Adrenal gland (tissue), 12 donors: ENCODE data around the gene GCN1. TPM values are rescaled to one million over a fixed set of nuclear protein-coding genes. Genes with fewer than 3 reads are reported as not detected.

ENCODE experiments used
- DNase-seq, 7 donors: peaks; one replicate each; pipeline ENCODE4 v3.0.0-alpha.2; 2019 to 2020
- H3K27ac ChIP-seq, 5 donors: fragments of 200-600 bp; sonication (generic) in 4 of 5; 1 replicate in 3 of 5; 2 replicates in 2 of 5; pipeline versions ENCODE4 v1.5.1 to v1.8.0; 2016 to 2020; ENCODE audit warnings: mild to moderate bottlenecking in 1 of 5
- H3K27me3 ChIP-seq: fragments of 200-600 bp; 2 replicates; pipeline ENCODE4 v1.8.0; 2021
- H3K36me3 ChIP-seq, 2 donors: fragments of 200-600 bp; replicated peaks in 1 of 2; 1 replicate in 1 of 2; 2 replicates in 1 of 2; pipeline versions ENCODE4 v1.5.1 to v1.8.0; 2018 to 2022
- H3K4me1 ChIP-seq, 2 donors: fragments of 200-600 bp; replicated peaks in 1 of 2; 1 replicate in 1 of 2; 2 replicates in 1 of 2; pipeline versions ENCODE4 v1.5.1 to v1.8.0; 2018 to 2021
- H3K4me3 ChIP-seq, 4 donors: fragments of 200-600 bp; sonication (generic) in 3 of 4; one replicate each; pipeline ENCODE4 v1.5.1; 2016 to 2018
- H3K9me3 ChIP-seq, 3 donors: fragments of 200-600 bp; sonication (generic) in 1 of 3; replicated peaks in 1 of 3; 1 replicate in 2 of 3; 2 replicates in 1 of 3; pipeline versions ENCODE4 v1.5.1 to v1.8.0; 2016 to 2021
- POLR2A ChIP-seq, 2 donors: fragments of 450-650 bp; IDR thresholded peaks; one replicate each; pipeline ENCODE4 v1.6.1; 2017; ENCODE audit warnings: antibody characterized with exemption in 2 of 2, mild to moderate bottlenecking in 2 of 2, moderate library complexity in 1 of 2
- WGBS, 4 donors: extraction: QIAGEN DNeasy Blood & Tissue Kit in 2 of 4; methylation state at CpG; one replicate each; pipeline versions ENCODE4 v1.1.5 to v1.1.7; 2013 to 2017; 5-methylcytosine and 5-hydroxymethylcytosine counted together
- intact Hi-C, 2 donors: fragments of 100-400 bp; cut with DNase I; formaldehyde crosslinking; loops; one replicate each; pipeline versions ENCODE4 v1.14.1 to v1.15.0; 2022 to 2023
- polyA plus RNA-seq, 3 donors: library from polyadenylated mRNA; stranded (reverse); fragments of 200-250 nt in 2 of 3; fragments of 350-450 nt in 1 of 3; fragmentation: Illumina TruSeq in 1 of 3; extraction: RNeasy Lipid Tissue Mini Kit (QIAGEN cat#74804) in 1 of 3; gene quantifications; one replicate each; pipeline ENCODE4 v1.2.3, GENCODE V29; 2013 to 2014
- total RNA-seq, 9 donors: library from RNA; depleted of rRNA in 4 of 9; stranded (reverse); fragments of >200 nt in 4 of 9; fragments of 120-200 nt in 1 of 9; fragmentation: NEBNext Ultra II Directional in 1 of 9; extraction: Animal tissue kit (Norgen Biotek cat#: 25700) in 1 of 9; gene quantifications; one replicate each; pipeline versions ENCODE4 v1.1.0 to v1.2.4, GENCODE V29; 2013 to 2023
- TF ChIP-seq, protein P1 (sequence below), 6 experiments: fragments of 450-650 bp in 4 of 6; fragments of 200-600 bp in 2 of 6; sonication (generic) in 1 of 6; IDR thresholded peaks; 1 replicate in 5 of 6; 2 replicates in 1 of 6; pipeline versions ENCODE4 v1.5.1 to v1.8.0; 2016 to 2021; ENCODE audit warnings: antibody characterized with exemption in 6 of 6, mild to moderate bottlenecking in 2 of 6, moderate library complexity in 1 of 6
- donor health status: healthy with polysubstance abuse.
- donor health status: Bipolar disorder and iron deficiency.
- donor health status: DM: yes; HTN: yes; CAD: no.
- donor health status: DM: no; HTN: no; CAD: no.
- donor health status: DM: no; HTN: no; CAD: no.
- donor health status: DM: yes; HTN: yes; CAD: no.

The GCN1 gene
- total and polyA plus RNA-seq, 12 donors, result 22.0 to 98.5 (median 46.5) TPM

DNA sequence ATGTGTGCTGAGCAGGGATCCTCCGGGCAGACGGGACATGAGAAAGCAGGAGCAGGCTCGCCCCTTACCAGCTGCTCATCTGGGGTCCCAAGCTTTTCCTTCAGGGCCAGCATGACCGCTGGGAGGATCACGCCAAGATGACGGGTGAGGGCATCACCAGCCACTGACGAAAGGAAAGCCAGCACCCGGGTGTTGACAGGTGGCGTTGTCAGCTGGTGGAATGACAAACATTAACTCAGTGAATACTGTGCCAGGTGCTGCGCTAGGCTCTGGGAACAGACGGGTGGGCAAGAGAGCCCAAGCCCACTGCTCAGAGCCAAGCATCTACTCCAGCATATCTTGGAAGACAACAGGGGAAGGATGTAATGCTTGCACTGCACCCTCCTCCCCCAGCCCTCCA is 56.7 kb downstream of the GCN1 start:
- Histone ChIP-seq H3K27me3 (no peaks in the 10 kb centered on the region), H3K4me3 (no peak overlapping the region), H3K27ac (no peak overlapping the region), H3K4me1 (no peaks in the 10 kb centered on the region), H3K36me3 (peaks cover 0 to 100% of the 10 kb centered on the region in 2 donors), H3K9me3 (no peaks in the 10 kb centered on the region)
- intact Hi-C loops, result loop anchor here in 1 of 2 donors (5.0 kb wide), 1 partner anchor 39 kb away; no protein-coding TSS in a partner anchor
- DNase-seq, result no peak
- 91 to 95% (median 94%) methylated on average over 6 to 11 of the region's 11 CpGs for WGBS, 4 donors
- TF ChIP-seq, protein P1, sequence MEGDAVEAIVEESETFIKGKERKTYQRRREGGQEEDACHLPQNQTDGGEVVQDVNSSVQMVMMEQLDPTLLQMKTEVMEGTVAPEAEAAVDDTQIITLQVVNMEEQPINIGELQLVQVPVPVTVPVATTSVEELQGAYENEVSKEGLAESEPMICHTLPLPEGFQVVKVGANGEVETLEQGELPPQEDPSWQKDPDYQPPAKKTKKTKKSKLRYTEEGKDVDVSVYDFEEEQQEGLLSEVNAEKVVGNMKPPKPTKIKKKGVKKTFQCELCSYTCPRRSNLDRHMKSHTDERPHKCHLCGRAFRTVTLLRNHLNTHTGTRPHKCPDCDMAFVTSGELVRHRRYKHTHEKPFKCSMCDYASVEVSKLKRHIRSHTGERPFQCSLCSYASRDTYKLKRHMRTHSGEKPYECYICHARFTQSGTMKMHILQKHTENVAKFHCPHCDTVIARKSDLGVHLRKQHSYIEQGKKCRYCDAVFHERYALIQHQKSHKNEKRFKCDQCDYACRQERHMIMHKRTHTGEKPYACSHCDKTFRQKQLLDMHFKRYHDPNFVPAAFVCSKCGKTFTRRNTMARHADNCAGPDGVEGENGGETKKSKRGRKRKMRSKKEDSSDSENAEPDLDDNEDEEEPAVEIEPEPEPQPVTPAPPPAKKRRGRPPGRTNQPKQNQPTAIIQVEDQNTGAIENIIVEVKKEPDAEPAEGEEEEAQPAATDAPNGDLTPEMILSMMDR (IDR thresholded peaks at IDR 0.05), result no peak
- no peak for TF ChIP-seq POLR2A (IDR thresholded peaks at IDR 0.05)

DNA sequence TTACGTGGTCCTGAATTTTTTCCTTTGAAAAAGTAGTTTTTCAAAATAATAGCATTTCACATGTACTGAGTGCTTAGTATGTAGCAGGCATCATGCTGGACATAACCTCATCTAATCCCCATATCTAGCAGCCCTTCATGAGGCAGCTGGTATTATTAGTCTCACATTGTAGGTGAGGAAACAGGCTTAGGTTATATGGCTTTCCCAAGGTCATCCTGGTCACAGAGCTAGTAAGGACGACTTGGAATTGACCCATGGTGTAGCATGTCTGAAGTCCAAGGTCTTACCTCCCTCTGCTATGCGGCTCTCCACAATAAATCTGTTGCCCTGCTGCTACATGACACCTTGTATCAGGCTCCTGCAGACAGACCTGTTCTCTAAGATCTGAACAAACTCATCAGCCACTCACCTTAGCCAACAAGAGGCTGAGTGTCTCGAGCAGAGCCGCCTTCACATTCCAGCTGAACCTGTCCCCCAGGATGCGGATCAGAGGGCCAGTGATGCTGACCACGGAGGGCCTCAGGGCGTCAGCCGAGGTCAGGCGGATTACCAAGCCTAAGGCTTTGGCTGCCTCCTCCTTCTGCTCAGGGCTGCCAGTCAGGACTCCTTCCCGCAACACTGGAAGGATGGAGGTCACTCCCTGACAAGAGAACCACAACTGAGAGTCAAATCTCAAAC is 58.3 kb downstream of the GCN1 start:
- intact Hi-C loops, result loop anchor here in 1 of 2 donors (5.0 kb wide), 1 partner anchor 41 kb away; no protein-coding TSS in a partner anchor
- Histone ChIP-seq H3K4me1 (no peaks in the 10 kb centered on the region), H3K4me3 (no peak overlapping the region), H3K27me3 (no peaks in the 10 kb centered on the region), H3K9me3 (no peaks in the 10 kb centered on the region), H3K27ac (no peak overlapping the region), H3K36me3 (peaks cover 0 to 100% of the 10 kb centered on the region in 2 donors)
- WGBS, 4 donors, result 73 to 83% (median 78%) methylated on average over 9 to 11 of the region's 11 CpGs
- no peak for DNase-seq
- TF ChIP-seq POLR2A (IDR thresholded peaks at IDR 0.05), result no peak
- TF ChIP-seq, protein P1 (IDR thresholded peaks at IDR 0.05), result no peak

DNA sequence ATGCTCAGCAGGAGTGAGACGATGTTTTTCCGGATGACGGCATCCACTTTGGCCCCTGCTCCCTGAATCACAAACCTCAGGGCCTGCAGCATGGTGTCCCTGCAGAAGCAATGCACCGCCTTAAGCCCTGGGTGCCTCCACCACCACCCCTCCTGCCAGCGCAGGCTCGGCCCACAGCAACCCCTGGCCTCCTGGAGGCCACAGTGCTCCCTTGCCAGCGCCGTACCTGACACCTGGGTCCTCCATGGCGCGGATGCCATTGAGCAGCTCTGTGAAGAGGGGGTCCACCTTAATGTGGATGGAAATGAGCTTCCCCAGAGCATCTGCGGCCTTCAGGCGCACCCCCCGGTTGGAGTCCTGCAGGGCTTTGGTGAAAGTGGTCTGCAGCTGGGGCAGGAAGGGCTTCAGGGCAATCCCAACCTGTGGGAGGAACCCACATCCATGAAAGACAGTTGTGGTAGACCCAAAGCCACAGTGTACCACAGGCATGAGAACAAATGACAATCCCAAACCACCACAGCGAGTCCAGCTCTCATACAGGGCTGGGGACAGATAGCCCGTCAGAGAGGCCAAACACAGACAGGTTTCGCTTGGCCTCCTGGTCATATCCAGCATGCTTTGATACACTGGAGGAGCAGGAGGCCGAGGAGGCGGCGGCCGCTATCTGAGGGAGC is 60.1 kb downstream of the GCN1 start:
- no peak for DNase-seq
- Histone ChIP-seq H3K27me3 (no peaks in the 10 kb centered on the region), H3K4me3 (no peak overlapping the region), H3K9me3 (no peaks in the 10 kb centered on the region), H3K4me1 (no peaks in the 10 kb centered on the region), H3K36me3 (peaks cover 0 to 100% of the 10 kb centered on the region in 2 donors), H3K27ac (no peak overlapping the region)
- 95 to 97% (median 97%) methylated on average over 7 to 20 of the region's 20 CpGs for WGBS, 4 donors
- intact Hi-C loops, result no loop called here
- TF ChIP-seq POLR2A (IDR thresholded peaks at IDR 0.05), result no peak
- TF ChIP-seq, protein P1 (IDR thresholded peaks at IDR 0.05), result no peak

DNA sequence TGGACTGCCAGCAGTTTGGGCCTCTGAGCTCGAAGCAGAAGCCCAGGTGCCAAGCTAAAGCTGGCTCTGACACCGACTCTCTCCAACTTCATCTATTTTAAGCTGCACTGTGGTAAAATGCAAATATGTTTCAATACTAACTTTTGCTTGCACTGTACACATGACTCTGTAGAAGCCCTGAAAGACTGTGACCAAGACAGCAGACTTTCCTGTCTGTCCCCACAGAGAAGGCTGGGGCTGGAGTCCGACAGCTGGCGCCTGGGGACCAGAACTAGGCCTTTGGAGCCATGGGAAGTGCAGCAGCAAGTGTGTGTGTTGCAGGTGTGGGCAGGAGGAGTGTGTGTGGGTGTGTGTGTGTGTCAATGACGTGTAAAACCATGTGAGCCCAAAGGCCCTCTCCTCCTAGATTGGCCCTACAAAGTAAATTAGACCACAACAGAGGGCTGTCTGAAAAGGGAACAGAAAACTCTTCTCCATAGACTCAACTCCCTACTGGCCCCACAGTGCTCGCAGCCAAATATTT is 61.6 kb downstream of the GCN1 start:
- no peak for DNase-seq
- WGBS, 4 donors, result 92 to 95% (median 94%) methylated on average over 5 to 6 of the region's 6 CpGs
- H3K27me3 ChIP-seq, result no peaks in the 10 kb centered on the region
- no peak overlapping the region for H3K4me3 ChIP-seq
- H3K9me3 ChIP-seq, result no peaks in the 10 kb centered on the region
- H3K36me3 ChIP-seq, result peaks cover 0 to 100% of the 10 kb centered on the region in 2 donors
- intact Hi-C loops, result no loop called here
- no peak overlapping the region for H3K27ac ChIP-seq
- H3K4me1 ChIP-seq, result no peaks in the 10 kb centered on the region
- no peak for TF ChIP-seq POLR2A (IDR thresholded peaks at IDR 0.05)
- TF ChIP-seq, protein P1 (IDR thresholded peaks at IDR 0.05), result no peak
